Measurements from ENCODE around the gene LDOC1.
"Not testable (repeated sequence)": the region's sequence is repeated elsewhere in the genome, so short reads cannot be mapped to it uniquely, and the experiment has no call there.

LDOC1 gene

GRCh38 chrX:141176586-141177451 lies at the start of gene LDOC1:
LDOC1 (minus strand) TSS chrX:141177129; CDS start chrX:141177021, 108 bp downstream.
- ATAC-seq = peak; percentile 41 to 70

GRCh38 chrX:141221611-141222010 lies 44.7 kb upstream of the LDOC1 start:
- ATAC-seq = no peak

GRCh38 chrX:141220342-141221008 lies 43.5 kb upstream of the LDOC1 start:
- no peak for ATAC-seq

- ATAC-seq = no peak
These were observed 37.3 kb upstream of the LDOC1 start for GRCh38 chrX:141214196-141214595.

GRCh38 chrX:141201962-141202361 lies 25.0 kb upstream of the LDOC1 start:
- ATAC-seq = no peak

- not testable (repeated sequence) for ATAC-seq
These were observed 11.6 kb upstream of the LDOC1 start for GRCh38 chrX:141188573-141188972.

GRCh38 chrX:141185366-141185765 lies 8.4 kb upstream of the LDOC1 start:
- ATAC-seq = no peak

GRCh38 chrX:141183000-141183399 lies 6.1 kb upstream of the LDOC1 start:
- no peak for ATAC-seq

GRCh38 chrX:141180851-141181250 lies 3.9 kb upstream of the LDOC1 start:
- ATAC-seq = no peak

- no peak for ATAC-seq
These were observed 1.1 kb downstream of the LDOC1 start for GRCh38 chrX:141175786-141176185.

GRCh38 chrX:141164406-141164805 lies 12.5 kb downstream of the LDOC1 start:
- no peak for ATAC-seq

- no peak for ATAC-seq
These were observed 18.8 kb downstream of the LDOC1 start for GRCh38 chrX:141158084-141158483.

GRCh38 chrX:141155231-141155630 lies 21.7 kb downstream of the LDOC1 start:
- ATAC-seq = not testable (repeated sequence)

- no peak for ATAC-seq
These were observed 34.0 kb downstream of the LDOC1 start for GRCh38 chrX:141142946-141143345.

- ATAC-seq = no peak
These were observed 43.7 kb downstream of the LDOC1 start for GRCh38 chrX:141133272-141133671.

GRCh38 chrX:141127146-141127545 lies 49.8 kb downstream of the LDOC1 start:
- no peak for ATAC-seq
